H54 (cell line): ENCODE data around the gene SCAMP3.
"Not testable (repeated sequence)": the region's sequence is repeated elsewhere in the genome, so short reads cannot be mapped to it uniquely, and the experiment has no call there.

Experiments
- DNase-seq: peaks from one replicate; pipeline ENCODE4 v3.0.0; 2011; ENCODE audit warnings: low spot score, mixed read lengths; ENCODE audit not compliant: insufficient read length
- FAIRE-seq: peaks from 3 replicates; lab custom pipeline; 2011; peaks lifted over from hg19 to GRCh38; lab: Jason Lieb, UNC
- POLR2A ChIP-seq: IDR thresholded peaks from 2 replicates; pipeline ENCODE4 v1.6.1; 2011; ENCODE audit warnings: low read depth, mild to moderate bottlenecking, low read length

SCAMP3 gene

DNA sequence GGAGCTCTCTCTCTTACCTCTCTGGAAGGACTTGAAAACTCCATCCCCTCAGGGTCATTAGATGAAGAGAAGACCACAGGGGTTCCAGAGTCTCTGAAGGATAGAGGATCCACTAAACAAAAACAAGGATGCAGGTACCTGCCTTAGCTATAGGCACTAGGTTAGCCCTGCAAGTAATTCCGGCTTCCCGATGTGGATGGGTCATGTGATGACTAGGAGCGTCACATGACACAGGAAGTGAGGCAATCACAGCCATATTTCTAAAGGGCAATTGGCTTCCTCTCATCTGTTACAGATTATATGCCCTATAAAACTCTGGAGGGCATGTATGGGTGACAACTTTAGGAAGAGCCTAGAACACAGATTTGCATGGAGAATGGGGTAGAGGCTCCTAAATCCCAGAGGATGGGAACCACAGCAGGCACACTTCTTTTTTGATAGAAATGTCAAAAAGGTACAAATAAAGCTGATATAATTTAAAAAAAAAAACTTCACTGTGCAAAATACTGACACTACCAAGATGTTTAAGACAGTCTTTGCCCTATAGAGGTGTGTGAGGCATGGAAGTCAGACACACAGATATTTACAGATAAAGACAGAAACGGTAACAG is 21.0 kb downstream of the SCAMP3 start:
- DNase-seq (peak; percentile 63), FAIRE-seq (no peak)
- 0 out of 2 replicates have a peak, but pooled peaks have one; percentile 29 for TF ChIP-seq POLR2A

DNA sequence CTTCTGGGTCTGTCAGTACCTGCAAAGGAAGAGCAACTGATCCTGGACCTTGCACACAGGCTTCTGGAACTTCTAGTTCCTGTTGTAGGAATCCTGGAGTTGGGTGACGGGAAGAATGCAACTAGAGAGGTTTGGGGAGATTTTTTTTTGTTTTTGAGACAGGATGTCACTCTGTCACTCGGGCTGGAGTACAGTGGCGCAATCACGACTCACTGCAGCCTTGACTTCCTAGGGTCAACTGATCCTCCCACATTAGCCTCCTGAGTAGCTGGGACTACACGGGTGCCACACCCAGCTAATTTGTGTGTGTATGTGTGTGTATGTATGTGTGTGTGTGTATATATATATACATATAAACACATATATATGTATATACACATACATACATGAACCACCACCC is 25.7 kb downstream of the SCAMP3 start:
- FAIRE-seq (no peak), DNase-seq (no peak)

GRCh38 chr1:155235375-155235774 is 26.8 kb downstream of the SCAMP3 start:
- FAIRE-seq, DNase-seq: not testable (repeated sequence)

More for the DNA sequence above, 25.7 kb downstream of the SCAMP3 start:
- TF ChIP-seq POLR2A, result no peak

GRCh38 chr1:155233502-155233901 is 28.7 kb downstream of the SCAMP3 start:
- not testable (repeated sequence) for FAIRE-seq, DNase-seq

DNA sequence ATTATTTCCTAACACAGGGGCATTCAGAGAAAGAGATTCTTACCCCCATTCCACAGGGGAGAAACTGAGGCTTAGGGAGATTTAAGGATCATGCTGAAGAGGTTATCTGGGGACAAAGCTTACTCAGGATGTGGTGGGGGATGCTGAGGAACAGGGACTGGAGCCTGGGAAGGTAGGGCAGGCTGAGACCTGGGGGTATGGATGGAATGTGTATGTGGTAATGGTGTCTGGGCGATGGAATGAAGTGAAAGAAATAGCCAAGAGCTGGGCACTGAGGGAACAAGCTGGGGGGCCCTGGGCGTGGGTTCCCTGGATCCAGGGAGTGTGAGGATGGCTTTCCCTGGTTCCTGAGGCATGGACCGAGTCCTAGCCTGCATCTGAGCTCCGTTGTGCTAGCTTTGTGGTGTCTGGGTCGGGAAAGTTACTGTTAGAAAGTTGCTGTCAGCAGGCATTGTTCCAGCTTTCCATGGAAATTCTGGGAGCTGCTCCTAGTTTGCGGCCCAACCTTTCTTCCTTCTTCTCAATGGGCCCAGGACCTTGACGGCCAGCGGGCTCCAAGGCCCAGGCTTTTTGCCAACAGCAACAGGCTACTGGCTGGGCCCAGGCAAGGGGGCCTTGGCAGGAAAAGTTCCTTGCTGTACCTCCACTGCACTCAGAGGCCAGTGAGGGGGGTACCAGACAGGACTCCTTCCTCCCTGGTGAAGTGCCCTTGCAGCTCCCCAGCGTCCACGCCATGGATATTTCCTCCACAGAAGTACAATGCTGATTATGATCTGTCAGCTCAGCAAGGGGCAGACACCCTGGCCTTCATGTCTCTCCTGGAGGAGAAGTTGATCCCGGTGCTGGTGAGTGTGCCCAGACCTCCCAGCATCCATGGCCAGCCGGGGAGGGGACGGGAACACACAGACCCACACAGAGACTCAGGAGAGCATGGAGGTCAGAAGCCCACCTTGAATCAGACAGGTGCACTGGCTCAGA is 29.9 kb downstream of the SCAMP3 start:
- not testable (repeated sequence) for DNase-seq, FAIRE-seq

DNA sequence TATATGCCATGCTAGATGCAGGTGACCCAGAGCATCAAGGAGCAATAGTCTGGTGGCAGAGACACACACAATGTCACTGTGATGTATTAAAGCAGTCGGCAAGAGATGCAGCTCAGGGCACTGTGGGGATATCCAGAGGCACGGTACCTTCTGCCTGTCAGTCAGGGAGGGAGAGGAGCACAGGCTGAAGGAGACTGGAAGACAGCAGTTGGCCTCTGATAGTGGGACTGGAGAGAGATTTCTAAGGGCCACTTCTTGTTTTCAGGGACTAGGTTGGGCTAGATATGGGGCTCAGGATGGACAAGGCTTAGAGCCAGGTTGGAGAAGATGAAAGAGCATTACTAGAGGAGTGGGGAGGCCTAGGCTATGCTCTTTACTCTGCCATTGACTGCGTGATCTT is 30.9 kb downstream of the SCAMP3 start:
- FAIRE-seq, result not testable (repeated sequence)

GRCh38 chr1:155228096-155228427 is 34.1 kb downstream of the SCAMP3 start:
- no peak for TF ChIP-seq POLR2A
- FAIRE-seq, result no peak
- DNase-seq, result no peak

More for the DNA sequence above, 30.9 kb downstream of the SCAMP3 start:
- not testable (repeated sequence) for DNase-seq

DNA sequence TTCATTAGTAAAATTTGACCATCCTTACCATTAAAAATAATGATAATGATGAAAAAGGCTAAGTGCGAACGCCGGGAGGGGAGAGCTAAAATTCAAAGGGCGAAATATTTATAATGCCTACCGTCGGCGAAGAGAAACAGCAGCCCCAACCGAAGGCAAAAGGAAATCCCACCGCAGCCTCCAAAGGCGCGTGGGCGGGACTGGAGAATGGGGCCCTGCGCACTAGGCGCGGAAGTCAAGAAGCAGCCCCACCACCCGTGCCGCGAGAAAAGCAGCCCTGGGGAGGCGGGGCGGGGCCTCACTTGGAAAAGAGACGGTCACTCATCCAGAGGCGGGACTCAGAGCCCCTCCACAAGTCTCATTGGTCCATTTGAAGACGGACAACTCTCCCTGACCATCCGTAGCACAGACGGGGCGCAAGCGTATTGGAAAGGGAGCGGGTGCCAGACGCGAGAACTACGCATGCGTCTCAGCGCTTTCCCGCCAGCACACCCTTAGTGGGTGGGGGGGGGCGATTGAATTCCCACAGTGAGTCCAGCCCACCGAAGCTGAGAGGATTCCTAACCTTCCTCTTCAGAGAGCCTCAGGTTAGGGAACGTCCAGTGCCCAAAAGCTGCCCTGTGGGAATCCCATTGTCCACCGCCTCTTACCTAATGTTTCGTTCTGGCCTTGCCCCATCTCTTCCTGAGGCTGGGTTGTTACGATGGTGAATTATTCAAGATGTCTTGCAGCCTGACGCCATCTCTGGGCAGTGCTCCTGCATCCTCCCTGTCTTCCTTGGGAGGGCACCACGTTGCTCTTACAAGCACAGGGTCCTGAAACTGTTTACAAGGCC is 34.7 kb downstream of the SCAMP3 start:
- DNase-seq (peak; percentile 94), FAIRE-seq (no peak)
- peak; percentile 89 for TF ChIP-seq POLR2A

DNA sequence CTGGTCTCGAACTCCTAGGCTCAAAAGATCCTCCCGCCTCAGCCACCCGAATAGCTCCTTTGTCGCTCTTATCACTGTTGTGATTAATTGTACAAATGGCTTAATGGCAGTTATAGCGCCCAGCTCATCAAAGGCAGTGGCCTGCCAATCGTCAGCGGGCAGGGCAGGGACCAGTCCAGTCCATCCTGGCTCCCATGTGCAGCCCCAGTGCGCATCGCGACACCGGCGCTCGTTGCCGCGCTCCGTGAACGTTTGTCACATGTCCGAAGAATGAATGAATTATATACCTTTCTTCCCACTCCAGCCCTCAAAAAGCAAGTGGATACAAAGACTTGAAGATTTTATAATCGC is 35.3 kb downstream of the SCAMP3 start:
- DNase-seq (no peak), FAIRE-seq (no peak)
- TF ChIP-seq POLR2A, result 0 out of 2 replicates have a peak, but pooled peaks have one; percentile 16

DNA sequence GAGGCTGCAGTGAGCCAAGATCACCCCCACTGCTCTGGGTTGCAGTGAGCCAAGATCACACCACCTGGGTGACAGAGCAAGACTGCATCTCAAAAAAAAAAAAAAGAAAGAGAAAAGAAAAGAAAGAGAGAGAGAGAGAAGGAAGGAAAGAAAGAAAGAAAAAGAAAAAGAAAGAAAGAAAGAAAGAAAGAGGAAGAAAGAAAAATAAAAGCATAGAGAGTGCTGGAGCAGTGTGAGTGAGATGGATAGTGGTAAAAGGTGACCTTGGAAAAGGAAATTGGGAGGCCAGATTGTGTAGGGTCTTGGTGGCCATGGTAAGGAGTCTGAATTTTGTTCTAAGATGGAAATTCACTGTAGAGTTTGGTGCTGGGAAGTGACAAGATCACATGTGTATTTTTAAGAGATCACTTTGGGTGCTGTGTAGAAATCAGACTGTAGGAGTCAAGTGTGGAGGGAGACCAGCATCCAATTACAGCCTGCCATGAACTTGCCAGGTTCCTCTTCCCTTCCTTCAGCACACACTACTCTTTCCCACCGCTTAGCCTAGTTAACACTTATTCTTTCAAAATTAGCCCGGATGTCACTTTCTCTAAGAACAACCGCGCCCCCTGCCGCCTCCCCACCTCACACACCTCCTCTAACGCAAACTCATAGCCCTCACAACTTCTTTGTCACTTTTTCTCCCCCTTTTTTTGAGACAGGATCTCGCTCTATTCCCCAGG is 35.8 kb downstream of the SCAMP3 start:
- FAIRE-seq, result no peak
- no peak for TF ChIP-seq POLR2A
- DNase-seq, result no peak

DNA sequence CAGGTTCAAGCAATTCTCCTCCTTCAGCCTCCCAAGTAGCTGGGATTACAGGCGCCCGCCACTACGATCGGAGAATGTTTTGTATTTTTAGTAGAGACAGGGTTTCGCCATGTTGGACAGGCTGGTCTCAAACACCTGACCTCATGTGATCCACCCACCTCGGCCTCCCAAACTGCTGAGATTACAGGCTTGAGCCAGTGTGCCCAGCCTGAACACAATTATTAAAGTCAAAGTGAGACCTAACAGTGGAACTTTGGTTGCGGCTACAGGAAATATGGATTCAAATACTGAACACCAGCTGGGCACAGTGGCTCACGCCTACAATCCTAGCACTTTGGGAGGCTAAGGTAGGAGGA is 36.8 kb downstream of the SCAMP3 start:
- not testable (repeated sequence) for FAIRE-seq, DNase-seq

GRCh38 chr1:155223047-155223446 is 39.1 kb downstream of the SCAMP3 start:
- no peak for TF ChIP-seq POLR2A
- DNase-seq, result no peak
- FAIRE-seq, result no peak

DNA sequence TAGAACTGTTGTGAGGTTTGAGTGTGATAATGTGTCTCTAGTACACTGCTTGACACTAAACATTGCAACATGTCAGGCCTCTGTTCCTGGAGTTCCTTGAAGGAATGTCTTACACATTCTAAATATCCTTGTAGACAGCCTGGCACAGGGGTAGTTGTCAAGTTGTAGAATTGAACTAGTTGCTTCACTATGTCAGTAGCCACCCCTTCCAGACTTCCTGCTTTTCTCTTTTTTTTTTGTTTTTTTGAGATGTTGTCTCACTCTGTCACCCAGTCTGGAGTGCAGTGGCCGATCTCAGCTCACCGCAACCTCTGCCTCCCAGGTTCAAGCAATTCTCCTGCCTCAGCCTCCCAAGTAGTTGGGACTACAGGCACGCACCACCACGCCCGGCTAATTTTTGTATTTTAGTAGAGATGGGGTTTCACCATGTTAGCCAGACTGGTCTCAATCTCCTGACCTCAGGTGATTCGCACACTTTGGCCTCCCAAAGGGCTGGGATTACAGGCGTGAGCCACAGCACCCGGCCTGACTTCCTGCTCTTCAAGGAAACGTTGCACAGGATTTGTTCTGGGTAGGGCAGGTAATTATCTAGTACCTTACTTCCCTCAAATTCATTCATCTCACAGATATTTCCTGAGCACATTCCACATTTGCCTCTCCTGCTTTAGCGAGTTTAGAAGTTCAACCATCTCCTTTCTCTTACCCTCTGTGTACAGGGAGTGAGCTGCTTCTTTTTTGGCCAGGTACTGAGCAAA is 41.8 kb downstream of the SCAMP3 start:
- FAIRE-seq, DNase-seq: not testable (repeated sequence)
